ENCODE results near the gene BRAF. TPM values are rescaled to one million over a fixed set of nuclear protein-coding genes. Genes with fewer than 3 reads are reported as not detected.

BRAF gene
- total RNA-seq, 1 experiment from 2014 or later: 15.2 TPM

DNA sequence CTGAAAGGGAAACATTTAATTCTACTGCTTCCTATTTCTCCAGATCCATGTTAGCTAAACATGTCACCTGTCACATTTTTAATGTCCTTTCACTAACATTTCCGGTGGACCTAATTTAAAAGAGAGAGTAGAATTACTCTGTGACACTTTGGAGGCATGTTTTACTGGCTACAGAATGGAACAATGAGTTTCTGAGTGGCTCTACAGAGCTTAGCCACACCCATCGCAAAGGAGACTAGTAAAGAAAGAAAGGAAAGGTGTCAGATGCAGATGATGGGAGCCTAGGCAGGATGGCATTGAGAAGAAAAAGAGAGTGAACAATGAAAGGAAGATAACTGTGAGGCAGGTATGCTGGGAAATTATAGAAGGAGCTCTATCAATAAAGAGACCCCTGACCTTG is 192.3 kb downstream of the BRAF start:
- no peaks in the 10 kb centered on the region for H3K27me3 ChIP-seq (ENCODE audit: low read length)
- H3K4me3 ChIP-seq (ENCODE audit: low read length): no peak overlapping the region
- H3K9ac ChIP-seq (ENCODE audit: low read length): no peak overlapping the region
- no peak for TF ChIP-seq EZH2phosphoT487 (IDR thresholded peaks at IDR 0.05; ENCODE audit: borderline replicate concordance, low read length)
- TF ChIP-seq, protein P1, sequence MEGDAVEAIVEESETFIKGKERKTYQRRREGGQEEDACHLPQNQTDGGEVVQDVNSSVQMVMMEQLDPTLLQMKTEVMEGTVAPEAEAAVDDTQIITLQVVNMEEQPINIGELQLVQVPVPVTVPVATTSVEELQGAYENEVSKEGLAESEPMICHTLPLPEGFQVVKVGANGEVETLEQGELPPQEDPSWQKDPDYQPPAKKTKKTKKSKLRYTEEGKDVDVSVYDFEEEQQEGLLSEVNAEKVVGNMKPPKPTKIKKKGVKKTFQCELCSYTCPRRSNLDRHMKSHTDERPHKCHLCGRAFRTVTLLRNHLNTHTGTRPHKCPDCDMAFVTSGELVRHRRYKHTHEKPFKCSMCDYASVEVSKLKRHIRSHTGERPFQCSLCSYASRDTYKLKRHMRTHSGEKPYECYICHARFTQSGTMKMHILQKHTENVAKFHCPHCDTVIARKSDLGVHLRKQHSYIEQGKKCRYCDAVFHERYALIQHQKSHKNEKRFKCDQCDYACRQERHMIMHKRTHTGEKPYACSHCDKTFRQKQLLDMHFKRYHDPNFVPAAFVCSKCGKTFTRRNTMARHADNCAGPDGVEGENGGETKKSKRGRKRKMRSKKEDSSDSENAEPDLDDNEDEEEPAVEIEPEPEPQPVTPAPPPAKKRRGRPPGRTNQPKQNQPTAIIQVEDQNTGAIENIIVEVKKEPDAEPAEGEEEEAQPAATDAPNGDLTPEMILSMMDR (conservative IDR thresholded peaks at IDR 0.05; ENCODE audit: low read depth, low read length): no peak
- no peak for TF ChIP-seq EZH2 (IDR thresholded peaks at IDR 0.05; ENCODE audit: low read length, unreplicated experiment)
- ChIA-PET POLR2A (ENCODE audit: unreplicated experiment) (no interaction called here), CTCF (no interaction called here)
- no peak overlapping the region for H3K27ac ChIP-seq (ENCODE audit: low read length)
- H2AFZ ChIP-seq (ENCODE audit: low read length): no peak overlapping the region
- no peak overlapping the region for H3K4me2 ChIP-seq (ENCODE audit: low read length)
- no peaks in the 10 kb centered on the region for H3K9me3 ChIP-seq (ENCODE audit: low read length)
- BruUV-seq (replicated peaks): no TSS peak
- H3K36me3 ChIP-seq (ENCODE audit: low read depth, low read length): no peaks in the 10 kb centered on the region
- H3F3A ChIP-seq (ENCODE audit: low read length, unreplicated experiment): no peaks in the 10 kb centered on the region
- intact Hi-C loops (cut with micrococcal nuclease): no loop called here
- no peaks in the 10 kb centered on the region for H3K9me2 ChIP-seq (replicated peaks; ENCODE audit: low read length)
- DNase-seq (no peak), ATAC-seq (no peak)
- H3K79me2 ChIP-seq (ENCODE audit: low read length): no peaks in the 10 kb centered on the region
- no peaks in the 10 kb centered on the region for H3K4me1 ChIP-seq (ENCODE audit: insufficient read depth, low read length)
- no peaks in the 10 kb centered on the region for H4K20me1 ChIP-seq (ENCODE audit: low read length)

DNA sequence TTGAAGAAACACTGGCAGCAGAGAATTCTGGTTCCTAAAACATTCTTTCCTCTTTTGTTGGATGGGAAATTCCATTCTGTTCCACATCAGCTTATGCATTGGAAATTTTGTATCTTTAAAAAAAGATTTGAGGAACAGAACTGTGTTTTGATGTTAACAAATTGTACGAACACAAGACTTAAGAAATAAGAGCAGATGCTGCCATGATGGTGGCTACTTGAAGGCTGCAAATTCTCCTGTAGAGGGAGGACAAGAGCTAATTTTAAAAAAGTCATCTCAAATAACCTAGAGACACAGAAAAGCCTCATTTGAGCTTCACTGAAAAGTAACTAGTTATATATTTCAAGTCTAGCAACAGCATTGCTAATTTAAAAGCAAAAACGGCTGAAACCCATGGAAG is 198.4 kb downstream of the BRAF start:
- H2AFZ ChIP-seq (ENCODE audit: low read length): no peak overlapping the region
- no peaks in the 10 kb centered on the region for H3K9me2 ChIP-seq (replicated peaks; ENCODE audit: low read length)
- no peaks in the 10 kb centered on the region for H3K27me3 ChIP-seq (ENCODE audit: low read length)
- no peaks in the 10 kb centered on the region for H3F3A ChIP-seq (ENCODE audit: low read length, unreplicated experiment)
- DNase-seq (peak; percentile 34), ATAC-seq (peak; percentile 67)
- intact Hi-C loops (cut with micrococcal nuclease): loop anchor here (1.0 to 5.0 kb wide), 3 partner anchors 271 to 807 kb away; no protein-coding TSS in a partner anchor
- H3K4me1 ChIP-seq (ENCODE audit: insufficient read depth, low read length): no peaks in the 10 kb centered on the region
- no TSS peak for BruUV-seq (replicated peaks)
- no peaks in the 10 kb centered on the region for H3K9me3 ChIP-seq (ENCODE audit: low read length)
- CTCF ChIA-PET: interaction anchor here (0.6 to 1.1 kb wide), 7 partner anchors 65 to 300 kb away, joined by 3 to 6 read pairs (median 4); no protein-coding TSS in a partner anchor
- no peak overlapping the region for H3K4me3 ChIP-seq (ENCODE audit: low read length)
- no peak overlapping the region for H3K27ac ChIP-seq (ENCODE audit: low read length)
- TF ChIP-seq, protein P1 (conservative IDR thresholded peaks at IDR 0.05; ENCODE audit: low read depth, low read length): peak; percentile 67
- TF ChIP-seq EZH2 (IDR thresholded peaks at IDR 0.05; ENCODE audit: low read length, unreplicated experiment): no peak
- TF ChIP-seq EZH2phosphoT487 (IDR thresholded peaks at IDR 0.05; ENCODE audit: borderline replicate concordance, low read length): no peak
- H3K4me2 ChIP-seq (ENCODE audit: low read length): no peak overlapping the region
- POLR2A ChIA-PET (ENCODE audit: unreplicated experiment): interaction anchor here (0.6 kb wide), 1 partner anchor 289 kb away, joined by 8 read pairs; the partner anchor contains the start of gene MRPS33
- H3K79me2 ChIP-seq (ENCODE audit: low read length): no peaks in the 10 kb centered on the region
- no peaks in the 10 kb centered on the region for H3K36me3 ChIP-seq (ENCODE audit: low read depth, low read length)
- H3K9ac ChIP-seq (ENCODE audit: low read length): no peak overlapping the region
- no peaks in the 10 kb centered on the region for H4K20me1 ChIP-seq (ENCODE audit: low read length)

DNA sequence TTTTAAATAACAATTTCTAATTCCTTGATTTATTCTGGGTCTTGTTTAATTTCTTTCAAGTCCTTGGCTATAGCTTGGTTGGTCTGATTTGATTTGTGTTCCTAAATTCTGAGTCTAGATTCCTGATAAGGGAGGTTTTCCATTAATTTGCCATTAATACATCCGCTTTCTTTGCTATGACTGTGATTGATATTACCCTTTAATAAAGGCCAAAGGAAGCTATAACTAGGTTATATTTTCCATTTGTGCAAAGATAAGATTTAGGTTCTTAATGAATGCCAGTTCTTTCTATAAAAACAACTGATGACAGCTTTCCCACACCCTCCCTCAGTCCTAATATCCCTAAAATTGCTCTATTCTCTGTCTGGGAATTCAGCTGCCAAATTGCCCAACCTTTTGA is 200.0 kb downstream of the BRAF start:
- no TSS peak for BruUV-seq (replicated peaks)

More for the DNA sequence above, 200.0 kb downstream of the BRAF start:
- Histone ChIP-seq H3K4me1 (ENCODE audit: insufficient read depth, low read length) (peaks cover 4% of the 10 kb centered on the region), H3K4me2 (ENCODE audit: low read length) (no peak overlapping the region), H3K9me2 (replicated peaks; ENCODE audit: low read length) (no peaks in the 10 kb centered on the region), H3K79me2 (ENCODE audit: low read length) (no peaks in the 10 kb centered on the region), H3K36me3 (ENCODE audit: low read depth, low read length) (no peaks in the 10 kb centered on the region), H3K27me3 (ENCODE audit: low read length) (no peaks in the 10 kb centered on the region), H3F3A (ENCODE audit: low read length, unreplicated experiment) (no peaks in the 10 kb centered on the region), H3K27ac (ENCODE audit: low read length) (no peak overlapping the region), H3K4me3 (ENCODE audit: low read length) (no peak overlapping the region), H4K20me1 (ENCODE audit: low read length) (no peaks in the 10 kb centered on the region), H2AFZ (ENCODE audit: low read length) (no peak overlapping the region), H3K9me3 (ENCODE audit: low read length) (no peaks in the 10 kb centered on the region), H3K9ac (ENCODE audit: low read length) (no peak overlapping the region)
- ChIA-PET POLR2A (ENCODE audit: unreplicated experiment) (no interaction called here), CTCF (no interaction called here)
- ATAC-seq (no peak), DNase-seq (no peak)
- TF ChIP-seq EZH2 (IDR thresholded peaks at IDR 0.05; ENCODE audit: low read length, unreplicated experiment) (no peak), EZH2phosphoT487 (IDR thresholded peaks at IDR 0.05; ENCODE audit: borderline replicate concordance, low read length) (no peak)
- TF ChIP-seq, protein P1 (conservative IDR thresholded peaks at IDR 0.05; ENCODE audit: low read depth, low read length): no peak
- intact Hi-C loops (cut with micrococcal nuclease): loop anchor here (5.0 kb wide), 1 partner anchor 273 kb away; no protein-coding TSS in a partner anchor

Data from PC-3 (cell line).